Neural cell (in vitro differentiated cells): ENCODE results near the gene DNAJB8.

Source experiments
- EP300 ChIP-seq: fragments of 450-650 bp; conservative IDR thresholded peaks from 2 replicates; pipeline ENCODE4 v1.6.1; 2014; ENCODE audit warnings: antibody characterized with exemption, mild to moderate bottlenecking, moderate library complexity; ENCODE audit not compliant: poor library complexity, severe bottlenecking
- EZH2 ChIP-seq: fragments of 200-600, 300-800 bp; shearing (Covaris generic), sonication (generic); IDR thresholded peaks from 2 replicates; pipeline ENCODE4 v1.6.1; 2014; ENCODE audit warnings: antibody characterized with exemption, low read length, borderline replicate concordance, mild to moderate bottlenecking; ENCODE audit not compliant: insufficient read depth, poor library complexity, severe bottlenecking
- POLR2AphosphoS5 ChIP-seq: IDR thresholded peaks from 2 replicates; pipeline ENCODE4 v1.6.1; 2012
- RAD21 ChIP-seq: fragments of 450-650 bp; conservative IDR thresholded peaks from 2 replicates; pipeline ENCODE4 v1.6.1; 2014; ENCODE audit warnings: antibody characterized with exemption, mild to moderate bottlenecking, moderate library complexity
- TF ChIP-seq, protein P1 (sequence below): fragments of 450-650 bp; IDR thresholded peaks from 2 replicates; pipeline ENCODE4 v1.5.1; 2014; ENCODE audit warnings: antibody characterized with exemption, mild to moderate bottlenecking, moderate library complexity; ENCODE audit not compliant: poor library complexity, severe bottlenecking
- TF ChIP-seq, protein P2 (sequence below): IDR thresholded peaks from 2 replicates; pipeline ENCODE4 v1.6.1; 2012; ENCODE audit warnings: borderline replicate concordance

DNA sequence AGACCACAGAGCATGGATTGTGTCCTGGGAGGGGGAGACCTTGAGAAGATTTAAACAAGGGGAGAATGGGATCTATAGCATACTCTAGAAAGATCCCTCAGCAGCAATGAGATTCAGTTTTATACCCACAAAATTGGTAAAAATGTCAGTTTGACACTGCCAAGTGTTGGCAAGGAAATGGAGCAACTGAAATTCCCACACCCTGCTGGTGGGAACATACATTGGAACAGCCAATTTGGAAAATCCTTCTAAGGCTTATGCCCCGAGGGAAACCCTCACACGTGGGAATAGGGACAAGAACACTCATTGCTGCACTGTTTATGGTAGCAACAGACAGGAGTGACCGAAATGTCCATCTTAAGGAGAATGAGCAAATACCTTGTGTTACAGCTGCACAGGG is 5.0 kb upstream of the DNAJB8 start:
- TF ChIP-seq EZH2 (no peak), RAD21 (no peak), POLR2AphosphoS5 (no peak), EP300 (no peak)
- TF ChIP-seq, protein P1, sequence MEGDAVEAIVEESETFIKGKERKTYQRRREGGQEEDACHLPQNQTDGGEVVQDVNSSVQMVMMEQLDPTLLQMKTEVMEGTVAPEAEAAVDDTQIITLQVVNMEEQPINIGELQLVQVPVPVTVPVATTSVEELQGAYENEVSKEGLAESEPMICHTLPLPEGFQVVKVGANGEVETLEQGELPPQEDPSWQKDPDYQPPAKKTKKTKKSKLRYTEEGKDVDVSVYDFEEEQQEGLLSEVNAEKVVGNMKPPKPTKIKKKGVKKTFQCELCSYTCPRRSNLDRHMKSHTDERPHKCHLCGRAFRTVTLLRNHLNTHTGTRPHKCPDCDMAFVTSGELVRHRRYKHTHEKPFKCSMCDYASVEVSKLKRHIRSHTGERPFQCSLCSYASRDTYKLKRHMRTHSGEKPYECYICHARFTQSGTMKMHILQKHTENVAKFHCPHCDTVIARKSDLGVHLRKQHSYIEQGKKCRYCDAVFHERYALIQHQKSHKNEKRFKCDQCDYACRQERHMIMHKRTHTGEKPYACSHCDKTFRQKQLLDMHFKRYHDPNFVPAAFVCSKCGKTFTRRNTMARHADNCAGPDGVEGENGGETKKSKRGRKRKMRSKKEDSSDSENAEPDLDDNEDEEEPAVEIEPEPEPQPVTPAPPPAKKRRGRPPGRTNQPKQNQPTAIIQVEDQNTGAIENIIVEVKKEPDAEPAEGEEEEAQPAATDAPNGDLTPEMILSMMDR = no peak
- TF ChIP-seq, protein P2, sequence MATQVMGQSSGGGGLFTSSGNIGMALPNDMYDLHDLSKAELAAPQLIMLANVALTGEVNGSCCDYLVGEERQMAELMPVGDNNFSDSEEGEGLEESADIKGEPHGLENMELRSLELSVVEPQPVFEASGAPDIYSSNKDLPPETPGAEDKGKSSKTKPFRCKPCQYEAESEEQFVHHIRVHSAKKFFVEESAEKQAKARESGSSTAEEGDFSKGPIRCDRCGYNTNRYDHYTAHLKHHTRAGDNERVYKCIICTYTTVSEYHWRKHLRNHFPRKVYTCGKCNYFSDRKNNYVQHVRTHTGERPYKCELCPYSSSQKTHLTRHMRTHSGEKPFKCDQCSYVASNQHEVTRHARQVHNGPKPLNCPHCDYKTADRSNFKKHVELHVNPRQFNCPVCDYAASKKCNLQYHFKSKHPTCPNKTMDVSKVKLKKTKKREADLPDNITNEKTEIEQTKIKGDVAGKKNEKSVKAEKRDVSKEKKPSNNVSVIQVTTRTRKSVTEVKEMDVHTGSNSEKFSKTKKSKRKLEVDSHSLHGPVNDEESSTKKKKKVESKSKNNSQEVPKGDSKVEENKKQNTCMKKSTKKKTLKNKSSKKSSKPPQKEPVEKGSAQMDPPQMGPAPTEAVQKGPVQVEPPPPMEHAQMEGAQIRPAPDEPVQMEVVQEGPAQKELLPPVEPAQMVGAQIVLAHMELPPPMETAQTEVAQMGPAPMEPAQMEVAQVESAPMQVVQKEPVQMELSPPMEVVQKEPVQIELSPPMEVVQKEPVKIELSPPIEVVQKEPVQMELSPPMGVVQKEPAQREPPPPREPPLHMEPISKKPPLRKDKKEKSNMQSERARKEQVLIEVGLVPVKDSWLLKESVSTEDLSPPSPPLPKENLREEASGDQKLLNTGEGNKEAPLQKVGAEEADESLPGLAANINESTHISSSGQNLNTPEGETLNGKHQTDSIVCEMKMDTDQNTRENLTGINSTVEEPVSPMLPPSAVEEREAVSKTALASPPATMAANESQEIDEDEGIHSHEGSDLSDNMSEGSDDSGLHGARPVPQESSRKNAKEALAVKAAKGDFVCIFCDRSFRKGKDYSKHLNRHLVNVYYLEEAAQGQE = no peak
